ENCODE data around the gene AUNIP. TPM values are rescaled to one million over a fixed set of nuclear protein-coding genes. Genes with fewer than 3 reads are reported as not detected.

AUNIP gene
- total RNA-seq, 1 experiment from 2014 or later = 17.6 TPM

GRCh38 chr1:25870614-25871013 is 11.4 kb upstream of the AUNIP start:
- ATAC-seq (no peak), DNase-seq (no peak)
- Histone ChIP-seq H3K4me2 (ENCODE audit: low read length) (no peak overlapping the region), H3K9me3 (ENCODE audit: low read length) (no peaks in the 10 kb centered on the region), H3F3A (ENCODE audit: low read length, unreplicated experiment) (no peaks in the 10 kb centered on the region), H3K27me3 (ENCODE audit: low read length) (no peaks in the 10 kb centered on the region), H3K79me2 (ENCODE audit: low read length) (peaks cover 7% of the 10 kb centered on the region; the same call in 1 of the 2 replicates), H4K20me1 (ENCODE audit: low read length) (no peaks in the 10 kb centered on the region), H3K9ac (ENCODE audit: low read length) (no peak overlapping the region), H3K4me1 (ENCODE audit: insufficient read depth, low read length) (peaks cover 6% of the 10 kb centered on the region; the same call in 1 of the 2 replicates), H3K4me3 (ENCODE audit: low read length) (no peak overlapping the region), H3K27ac (ENCODE audit: low read length) (no peak overlapping the region), H3K9me2 (replicated peaks; ENCODE audit: low read length) (no peaks in the 10 kb centered on the region), H2AFZ (ENCODE audit: low read length) (no peak overlapping the region), H3K36me3 (ENCODE audit: low read depth, low read length) (no peaks in the 10 kb centered on the region)
- TF ChIP-seq EZH2phosphoT487 (IDR thresholded peaks at IDR 0.05; ENCODE audit: borderline replicate concordance, low read length) = no peak
- TF ChIP-seq, protein P1, sequence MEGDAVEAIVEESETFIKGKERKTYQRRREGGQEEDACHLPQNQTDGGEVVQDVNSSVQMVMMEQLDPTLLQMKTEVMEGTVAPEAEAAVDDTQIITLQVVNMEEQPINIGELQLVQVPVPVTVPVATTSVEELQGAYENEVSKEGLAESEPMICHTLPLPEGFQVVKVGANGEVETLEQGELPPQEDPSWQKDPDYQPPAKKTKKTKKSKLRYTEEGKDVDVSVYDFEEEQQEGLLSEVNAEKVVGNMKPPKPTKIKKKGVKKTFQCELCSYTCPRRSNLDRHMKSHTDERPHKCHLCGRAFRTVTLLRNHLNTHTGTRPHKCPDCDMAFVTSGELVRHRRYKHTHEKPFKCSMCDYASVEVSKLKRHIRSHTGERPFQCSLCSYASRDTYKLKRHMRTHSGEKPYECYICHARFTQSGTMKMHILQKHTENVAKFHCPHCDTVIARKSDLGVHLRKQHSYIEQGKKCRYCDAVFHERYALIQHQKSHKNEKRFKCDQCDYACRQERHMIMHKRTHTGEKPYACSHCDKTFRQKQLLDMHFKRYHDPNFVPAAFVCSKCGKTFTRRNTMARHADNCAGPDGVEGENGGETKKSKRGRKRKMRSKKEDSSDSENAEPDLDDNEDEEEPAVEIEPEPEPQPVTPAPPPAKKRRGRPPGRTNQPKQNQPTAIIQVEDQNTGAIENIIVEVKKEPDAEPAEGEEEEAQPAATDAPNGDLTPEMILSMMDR (conservative IDR thresholded peaks at IDR 0.05; ENCODE audit: low read depth, low read length) = no peak
- TF ChIP-seq EZH2 (IDR thresholded peaks at IDR 0.05; ENCODE audit: low read length, unreplicated experiment) = no peak
- CTCF ChIA-PET = no interaction called here
- POLR2A ChIA-PET (ENCODE audit: unreplicated experiment) = no interaction called here
- BruUV-seq (replicated peaks) = no TSS peak
- intact Hi-C loops (cut with micrococcal nuclease) = no loop called here

GRCh38 chr1:25869909-25870606 is 10.8 kb upstream of the AUNIP start:
- CTCF ChIA-PET = no interaction called here
- Histone ChIP-seq H3K4me2 (ENCODE audit: low read length) (no peak overlapping the region), H3K9ac (ENCODE audit: low read length) (no peak overlapping the region), H3K9me2 (replicated peaks; ENCODE audit: low read length) (no peaks in the 10 kb centered on the region), H3K4me1 (ENCODE audit: insufficient read depth, low read length) (peaks cover 6% of the 10 kb centered on the region; the same call in 1 of the 2 replicates), H3F3A (ENCODE audit: low read length, unreplicated experiment) (no peaks in the 10 kb centered on the region), H2AFZ (ENCODE audit: low read length) (no peak overlapping the region), H3K79me2 (ENCODE audit: low read length) (peaks cover 7% of the 10 kb centered on the region; the same call in 1 of the 2 replicates), H4K20me1 (ENCODE audit: low read length) (no peaks in the 10 kb centered on the region), H3K36me3 (ENCODE audit: low read depth, low read length) (no peaks in the 10 kb centered on the region), H3K4me3 (ENCODE audit: low read length) (no peak overlapping the region), H3K9me3 (ENCODE audit: low read length) (no peaks in the 10 kb centered on the region), H3K27me3 (ENCODE audit: low read length) (no peaks in the 10 kb centered on the region), H3K27ac (ENCODE audit: low read length) (no peak overlapping the region)
- POLR2A ChIA-PET (ENCODE audit: unreplicated experiment) = interaction anchor here (0.6 kb wide), 1 partner anchor 26 kb away, joined by 4 read pairs; no protein-coding TSS in a partner anchor
- intact Hi-C loops (cut with micrococcal nuclease) = no loop called here
- no peak for ATAC-seq
- BruUV-seq (replicated peaks) = no TSS peak
- no peak for DNase-seq
- TF ChIP-seq EZH2 (IDR thresholded peaks at IDR 0.05; ENCODE audit: low read length, unreplicated experiment) = no peak
- TF ChIP-seq, protein P1 (conservative IDR thresholded peaks at IDR 0.05; ENCODE audit: low read depth, low read length) = no peak
- no peak for TF ChIP-seq EZH2phosphoT487 (IDR thresholded peaks at IDR 0.05; ENCODE audit: borderline replicate concordance, low read length)
